ENCODE results near the gene SYT7. TPM values are rescaled to one million over a fixed set of nuclear protein-coding genes. Genes with fewer than 3 reads are reported as not detected.

Gene SYT7
- total RNA-seq, 4 donors from 2014 or later, result 5.4 to 8.4 (median 7.5) TPM

DNA sequence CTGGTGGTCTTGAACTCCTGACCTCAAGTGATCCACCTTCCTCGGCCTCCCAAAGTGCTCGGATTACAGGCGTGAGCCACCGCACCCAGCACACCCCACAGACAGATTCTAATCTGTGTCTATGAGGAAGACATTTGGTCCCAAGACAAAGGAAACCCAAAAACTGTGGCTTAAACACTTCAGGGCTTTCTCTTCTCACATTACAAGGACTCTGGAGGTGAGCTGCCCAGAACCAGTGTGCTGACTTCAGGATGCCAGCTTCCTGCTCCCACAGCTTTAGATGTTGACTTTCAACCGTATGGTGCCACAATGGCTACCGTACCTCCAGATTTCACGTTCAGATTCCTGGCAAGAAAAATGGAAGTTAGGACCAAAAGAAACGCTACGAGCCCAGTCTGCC is 32.2 kb upstream of the SYT7 start:
- no peak for DNase-seq (ENCODE audit: low spot score in 2 of 2)
- H3K4me3 ChIP-seq, result no peak overlapping the region
- TF ChIP-seq POLR2AphosphoS5 (IDR thresholded peaks at IDR 0.05), result no peak
- no peak for TF ChIP-seq EP300 (IDR thresholded peaks at IDR 0.05)
- no peak for TF ChIP-seq POLR2A (IDR thresholded peaks at IDR 0.05)
- TF ChIP-seq, protein P1, sequence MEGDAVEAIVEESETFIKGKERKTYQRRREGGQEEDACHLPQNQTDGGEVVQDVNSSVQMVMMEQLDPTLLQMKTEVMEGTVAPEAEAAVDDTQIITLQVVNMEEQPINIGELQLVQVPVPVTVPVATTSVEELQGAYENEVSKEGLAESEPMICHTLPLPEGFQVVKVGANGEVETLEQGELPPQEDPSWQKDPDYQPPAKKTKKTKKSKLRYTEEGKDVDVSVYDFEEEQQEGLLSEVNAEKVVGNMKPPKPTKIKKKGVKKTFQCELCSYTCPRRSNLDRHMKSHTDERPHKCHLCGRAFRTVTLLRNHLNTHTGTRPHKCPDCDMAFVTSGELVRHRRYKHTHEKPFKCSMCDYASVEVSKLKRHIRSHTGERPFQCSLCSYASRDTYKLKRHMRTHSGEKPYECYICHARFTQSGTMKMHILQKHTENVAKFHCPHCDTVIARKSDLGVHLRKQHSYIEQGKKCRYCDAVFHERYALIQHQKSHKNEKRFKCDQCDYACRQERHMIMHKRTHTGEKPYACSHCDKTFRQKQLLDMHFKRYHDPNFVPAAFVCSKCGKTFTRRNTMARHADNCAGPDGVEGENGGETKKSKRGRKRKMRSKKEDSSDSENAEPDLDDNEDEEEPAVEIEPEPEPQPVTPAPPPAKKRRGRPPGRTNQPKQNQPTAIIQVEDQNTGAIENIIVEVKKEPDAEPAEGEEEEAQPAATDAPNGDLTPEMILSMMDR (IDR thresholded peaks at IDR 0.05), result no peak
- H3K27me3 ChIP-seq, result peaks cover 25% of the 10 kb centered on the region
- H3K4me1 ChIP-seq, result peaks cover 16% of the 10 kb centered on the region
- H3K36me3 ChIP-seq, result no peaks in the 10 kb centered on the region
- 78% methylated on average over 9 of the region's 9 CpGs for WGBS
- no peaks in the 10 kb centered on the region for H3K9me3 ChIP-seq
- no peak overlapping the region for H3K27ac ChIP-seq

DNA sequence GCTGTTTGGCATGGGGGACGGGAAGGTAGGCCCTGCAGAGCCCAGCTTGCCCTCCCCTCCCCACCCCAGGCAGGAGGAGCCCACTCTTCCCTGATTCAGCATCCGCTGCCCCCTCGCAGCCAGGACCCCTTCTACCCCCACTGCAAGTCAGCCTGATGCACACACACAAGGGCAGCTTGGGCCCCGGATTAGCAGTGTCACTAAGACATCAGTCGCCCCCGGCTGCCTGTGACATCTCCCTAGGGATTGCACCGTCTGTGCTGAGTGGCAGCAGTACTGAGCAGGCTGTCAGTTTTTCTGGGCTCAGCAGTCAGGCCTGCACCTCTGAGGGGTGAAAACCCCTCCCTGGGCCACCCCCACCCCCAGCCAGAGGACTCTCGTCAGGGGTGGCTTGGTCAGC is 30.4 kb upstream of the SYT7 start:
- DNase-seq (ENCODE audit: low spot score in 2 of 2), result no peak
- Histone ChIP-seq H3K36me3 (no peaks in the 10 kb centered on the region), H3K4me1 (peaks cover 16% of the 10 kb centered on the region), H3K27ac (no peak overlapping the region), H3K27me3 (peaks cover 25% of the 10 kb centered on the region), H3K4me3 (no peak overlapping the region), H3K9me3 (no peaks in the 10 kb centered on the region)
- TF ChIP-seq EP300 (IDR thresholded peaks at IDR 0.05) (no peak), POLR2AphosphoS5 (IDR thresholded peaks at IDR 0.05) (no peak), POLR2A (IDR thresholded peaks at IDR 0.05) (no peak)
- TF ChIP-seq, protein P1 (IDR thresholded peaks at IDR 0.05), result no peak
- 83% methylated on average over 3 of the region's 8 CpGs for WGBS

DNA sequence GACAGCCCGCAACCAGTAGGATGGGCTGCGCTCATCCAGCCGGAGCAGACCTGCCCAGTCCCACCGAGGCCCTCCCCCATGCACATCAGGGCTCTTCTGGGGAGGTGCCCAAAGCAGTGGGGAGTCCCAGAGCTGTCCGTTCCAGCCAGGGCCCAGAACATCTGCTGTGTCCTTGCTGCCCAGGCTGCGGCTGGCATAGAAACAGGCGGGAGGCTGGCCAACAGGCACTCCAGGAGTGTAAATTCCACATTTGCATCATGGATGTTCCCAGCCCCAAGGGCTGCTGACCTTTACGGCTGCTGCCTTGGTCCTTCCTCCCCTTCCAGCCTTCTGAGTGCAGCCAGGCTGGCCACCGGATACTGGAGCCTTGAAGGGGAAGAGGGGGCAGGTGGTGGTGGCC is 30.0 kb upstream of the SYT7 start:
- Histone ChIP-seq H3K9me3 (no peaks in the 10 kb centered on the region), H3K4me3 (no peak overlapping the region), H3K36me3 (no peaks in the 10 kb centered on the region), H3K27me3 (peaks cover 25% of the 10 kb centered on the region), H3K27ac (no peak overlapping the region), H3K4me1 (peaks cover 16% of the 10 kb centered on the region)
- 86% methylated on average over 6 of the region's 9 CpGs for WGBS
- TF ChIP-seq POLR2AphosphoS5 (IDR thresholded peaks at IDR 0.05) (no peak), EP300 (IDR thresholded peaks at IDR 0.05) (no peak), POLR2A (IDR thresholded peaks at IDR 0.05) (no peak)
- TF ChIP-seq, protein P1 (IDR thresholded peaks at IDR 0.05), result no peak
- DNase-seq (ENCODE audit: low spot score in 2 of 2), result no peak

DNA sequence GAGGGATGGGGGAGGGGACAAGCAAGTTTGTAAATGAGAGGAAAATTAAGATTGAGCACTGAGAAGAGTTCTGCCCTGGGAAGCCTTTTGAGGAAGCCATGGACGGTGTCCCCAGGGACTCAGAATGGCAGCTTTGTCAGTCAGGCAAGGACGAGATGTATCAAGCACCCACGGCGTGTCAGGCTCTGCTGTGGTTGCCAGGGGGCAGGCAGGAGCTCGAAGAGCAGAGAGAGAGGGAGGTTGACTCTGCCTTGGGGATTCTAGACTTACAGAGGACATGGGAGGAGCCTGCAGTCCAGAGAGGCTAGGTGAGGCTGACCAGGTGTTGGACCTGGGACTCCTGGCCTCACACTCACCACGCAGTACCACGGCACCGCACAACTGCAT is 29.1 kb upstream of the SYT7 start:
- Histone ChIP-seq H3K4me3 (no peak overlapping the region), H3K4me1 (peaks cover 16% of the 10 kb centered on the region), H3K36me3 (no peaks in the 10 kb centered on the region), H3K27me3 (peaks cover 25% of the 10 kb centered on the region), H3K27ac (no peak overlapping the region), H3K9me3 (no peaks in the 10 kb centered on the region)
- WGBS, result 33% methylated on average over 7 of the region's 8 CpGs
- no peak for TF ChIP-seq POLR2AphosphoS5 (IDR thresholded peaks at IDR 0.05)
- TF ChIP-seq, protein P1 (IDR thresholded peaks at IDR 0.05), result no peak
- TF ChIP-seq EP300 (IDR thresholded peaks at IDR 0.05), result no peak
- no peak for TF ChIP-seq POLR2A (IDR thresholded peaks at IDR 0.05)
- no peak for DNase-seq (ENCODE audit: low spot score in 2 of 2)

DNA sequence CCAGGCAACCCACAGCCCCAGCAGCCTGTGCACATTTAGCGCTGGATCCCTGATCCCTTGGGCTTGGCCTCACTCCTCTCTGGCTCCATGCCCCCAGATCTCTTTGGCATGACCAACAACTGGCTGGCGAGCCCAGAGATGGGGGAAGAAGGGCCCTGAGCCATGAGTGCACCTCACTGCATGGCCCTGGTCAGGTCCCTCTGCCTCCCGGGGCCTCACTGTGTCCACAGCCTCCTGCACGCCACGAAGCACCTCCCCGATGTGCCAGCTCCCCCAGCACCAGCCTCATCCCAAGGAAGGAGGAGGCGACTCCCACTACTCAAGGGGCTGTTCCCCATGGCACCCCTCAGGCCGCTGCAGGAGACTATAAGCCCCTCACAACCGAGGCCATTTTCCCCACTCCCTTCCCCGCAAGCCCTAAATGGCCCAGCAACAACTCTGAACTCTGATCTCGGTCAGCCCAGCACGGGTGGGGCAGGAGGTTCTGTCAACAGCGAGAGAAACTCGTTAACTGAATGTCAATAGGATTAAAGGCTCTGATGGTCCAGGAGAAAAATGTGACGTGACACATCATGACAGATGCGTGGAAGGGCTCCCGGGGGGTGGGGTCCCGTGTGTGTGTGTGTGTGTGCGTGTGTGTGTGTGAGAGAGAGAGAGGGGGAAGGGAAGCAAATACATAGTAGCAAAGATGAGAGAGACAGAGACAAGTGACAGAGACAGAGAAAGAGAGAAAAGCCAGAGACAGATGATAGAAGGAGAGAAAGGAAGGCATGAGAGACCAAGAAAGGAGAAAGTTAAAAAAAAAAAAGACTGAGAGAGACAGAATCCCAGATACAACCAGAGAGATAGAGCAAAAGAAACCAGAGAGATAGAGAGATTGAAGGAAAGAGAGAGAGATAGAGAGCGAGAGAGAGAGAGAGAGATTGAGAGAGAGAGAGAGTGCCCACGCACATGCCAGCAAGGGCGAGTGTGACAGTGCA is 28.4 kb upstream of the SYT7 start:
- no peaks in the 10 kb centered on the region for H3K36me3 ChIP-seq
- no peaks in the 10 kb centered on the region for H3K9me3 ChIP-seq
- H3K27ac ChIP-seq, result no peak overlapping the region
- H3K4me3 ChIP-seq, result no peak overlapping the region
- H3K27me3 ChIP-seq, result peaks cover 25% of the 10 kb centered on the region
- 52% methylated on average over 21 of the region's 22 CpGs for WGBS
- DNase-seq (ENCODE audit: low spot score in 2 of 2), result no peak
- TF ChIP-seq, protein P1 (IDR thresholded peaks at IDR 0.05), result no peak
- TF ChIP-seq EP300 (IDR thresholded peaks at IDR 0.05) (no peak), POLR2A (IDR thresholded peaks at IDR 0.05) (no peak), POLR2AphosphoS5 (IDR thresholded peaks at IDR 0.05) (no peak)
- peaks cover 16% of the 10 kb centered on the region for H3K4me1 ChIP-seq
